Measurements from ENCODE around the gene C20orf141. TPM values are rescaled to one million over a fixed set of nuclear protein-coding genes. Genes with fewer than 3 reads are reported as not detected.
"Not testable (repeated sequence)": the region's sequence is repeated elsewhere in the genome, so short reads cannot be mapped to it uniquely, and the experiment has no call there.

Gene C20orf141
- total RNA-seq, 1 experiment from 2014 or later: not detected

DNA sequence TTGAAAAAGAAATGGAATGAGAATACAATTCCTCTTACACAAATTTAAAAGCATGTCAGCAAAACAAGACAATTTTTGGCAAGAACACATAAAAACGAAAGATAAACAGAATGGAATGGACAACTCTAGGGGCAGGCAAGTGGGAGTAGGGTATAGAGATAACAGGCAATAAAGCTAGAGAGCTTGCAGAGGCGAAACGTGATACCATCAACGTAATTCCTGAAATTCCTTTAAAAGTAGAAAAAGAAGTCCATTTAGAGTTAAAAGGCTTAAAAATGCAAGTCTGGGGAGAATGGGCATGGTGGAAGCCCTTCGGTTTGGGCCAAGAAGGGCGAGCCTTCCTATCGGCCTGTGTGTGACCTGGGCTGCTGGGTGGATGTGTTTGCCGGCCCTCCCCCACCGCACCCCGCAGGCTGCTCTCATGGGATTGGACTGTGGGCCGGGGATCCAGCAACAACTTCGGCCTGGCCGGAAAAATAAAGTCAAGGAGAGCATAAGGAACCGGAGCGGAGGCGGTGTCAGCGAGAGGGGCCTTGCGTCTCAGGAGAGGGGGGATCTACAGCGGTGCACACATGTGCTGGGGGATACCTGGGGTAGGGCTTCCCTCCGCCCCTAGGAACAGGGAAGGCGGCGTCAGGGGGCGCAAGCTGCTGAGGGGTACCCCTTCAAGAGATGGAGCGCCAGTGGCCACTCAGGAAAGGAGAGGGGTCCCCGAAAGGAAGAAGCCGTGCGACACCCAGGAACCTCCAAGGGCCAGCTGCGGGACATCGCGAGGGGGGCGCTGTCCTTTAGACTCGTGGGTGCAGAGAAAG, 5.5 kb downstream of the C20orf141 start:
- peak; percentile 33 for DNase-seq (ENCODE audit: low read depth)

- no peak for DNase-seq (ENCODE audit: low read depth)
Observed at GRCh38 chr20:2820896-2821869, 6.4 kb downstream of the C20orf141 start.

DNA sequence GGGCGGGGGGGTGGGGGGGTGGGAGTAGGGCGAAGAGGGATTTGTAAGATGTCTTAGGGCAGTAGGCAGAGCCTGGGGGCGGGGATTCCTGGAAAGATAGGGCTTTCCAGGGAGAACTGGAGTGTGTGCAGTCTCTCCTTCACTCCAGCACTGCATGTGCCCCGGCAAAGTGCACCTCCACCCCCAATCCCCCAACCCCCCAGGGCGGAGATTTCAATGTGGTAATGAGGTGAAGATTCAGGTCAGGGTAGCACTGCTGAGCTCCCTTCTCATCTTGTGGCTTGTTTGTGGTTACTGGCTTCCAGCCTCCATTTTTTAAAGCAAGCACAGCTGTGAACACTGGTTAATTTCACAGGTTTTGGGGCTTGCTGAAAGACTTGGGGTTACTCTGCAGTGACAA, 7.3 kb downstream of the C20orf141 start:
- peak; percentile 51 for DNase-seq (ENCODE audit: low read depth)

DNA sequence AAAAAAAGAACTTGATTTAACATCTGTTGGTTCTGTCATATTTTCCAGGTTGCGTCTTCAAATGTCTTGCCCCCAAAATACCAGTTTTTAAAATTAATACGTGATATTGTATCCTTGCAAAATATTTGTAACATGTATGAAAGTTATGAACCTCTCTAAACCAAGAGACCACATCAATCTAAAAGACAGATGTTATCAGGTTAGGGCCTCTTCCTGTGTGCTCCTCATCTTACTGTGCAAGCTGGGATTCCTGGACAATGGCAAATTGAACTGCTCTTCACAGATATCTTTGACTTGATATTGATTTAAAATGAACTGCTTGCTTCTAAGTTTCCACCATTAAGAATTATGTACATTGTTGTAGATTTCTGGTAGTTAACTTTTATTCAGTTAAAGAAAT, 11.0 kb downstream of the C20orf141 start:
- DNase-seq (ENCODE audit: low read depth): no peak

GRCh38 chr20:2826655-2827054, 11.9 kb downstream of the C20orf141 start:
- DNase-seq (ENCODE audit: low read depth): no peak

DNA sequence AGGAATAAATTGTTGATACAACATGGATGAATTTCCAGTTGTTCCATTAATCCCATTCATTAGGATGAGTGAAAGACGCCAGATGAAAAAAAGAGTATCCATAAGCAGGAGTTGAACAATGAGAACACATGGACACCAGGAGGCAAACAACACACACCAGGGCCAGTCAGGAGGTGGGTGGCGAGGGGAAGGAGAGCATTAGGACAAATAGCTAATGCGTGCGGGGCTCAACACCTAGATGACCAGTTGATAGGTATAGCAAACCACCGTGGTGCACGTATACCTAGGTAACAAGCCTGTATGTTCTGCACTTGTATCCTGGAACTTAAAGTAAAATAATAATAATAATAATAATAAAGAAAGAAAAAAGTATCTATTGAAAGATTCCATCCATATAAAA, 14.6 kb downstream of the C20orf141 start:
- DNase-seq (ENCODE audit: low read depth): no peak

DNA sequence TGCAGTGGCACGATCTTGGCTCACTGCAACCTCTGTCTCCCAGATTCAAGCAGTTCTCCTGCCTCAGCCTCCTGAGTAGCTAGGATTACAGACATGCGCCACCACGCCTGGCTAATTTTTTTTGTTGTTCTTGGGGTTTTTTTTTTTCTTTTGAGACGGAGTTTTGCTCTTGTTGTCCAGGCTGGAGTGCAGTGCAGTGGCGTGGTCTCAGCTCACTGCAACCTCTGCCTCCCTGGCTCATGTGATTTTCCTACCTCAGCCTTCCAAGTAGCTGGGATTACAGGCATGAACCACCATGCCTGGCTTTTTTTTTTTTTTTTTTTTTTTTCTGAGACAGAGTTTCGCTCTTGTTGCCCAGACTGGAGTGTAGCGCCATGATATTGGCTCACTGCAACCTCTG, 16.4 kb downstream of the C20orf141 start:
- not testable (repeated sequence) for DNase-seq (ENCODE audit: low read depth)

DNA sequence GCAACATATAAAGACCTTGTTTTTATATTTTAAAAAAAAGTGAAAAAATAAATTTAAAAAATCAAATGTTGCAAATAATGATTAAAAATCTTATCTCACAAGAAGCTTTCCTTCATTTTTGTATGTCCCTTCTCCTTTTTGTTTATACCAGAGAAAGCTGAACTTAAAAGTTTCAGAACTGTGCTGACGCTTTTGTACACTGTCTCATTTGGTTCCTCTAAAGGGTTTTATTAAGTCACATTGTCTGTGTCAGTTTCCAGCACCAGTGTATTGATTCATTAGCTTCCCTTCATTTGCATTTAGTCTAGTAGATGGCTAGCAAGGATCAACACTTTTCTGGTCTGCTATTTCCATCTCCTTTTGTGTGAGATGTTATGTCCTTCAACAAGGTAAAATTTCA, 19.0 kb downstream of the C20orf141 start:
- DNase-seq (ENCODE audit: low read depth): no peak

DNA sequence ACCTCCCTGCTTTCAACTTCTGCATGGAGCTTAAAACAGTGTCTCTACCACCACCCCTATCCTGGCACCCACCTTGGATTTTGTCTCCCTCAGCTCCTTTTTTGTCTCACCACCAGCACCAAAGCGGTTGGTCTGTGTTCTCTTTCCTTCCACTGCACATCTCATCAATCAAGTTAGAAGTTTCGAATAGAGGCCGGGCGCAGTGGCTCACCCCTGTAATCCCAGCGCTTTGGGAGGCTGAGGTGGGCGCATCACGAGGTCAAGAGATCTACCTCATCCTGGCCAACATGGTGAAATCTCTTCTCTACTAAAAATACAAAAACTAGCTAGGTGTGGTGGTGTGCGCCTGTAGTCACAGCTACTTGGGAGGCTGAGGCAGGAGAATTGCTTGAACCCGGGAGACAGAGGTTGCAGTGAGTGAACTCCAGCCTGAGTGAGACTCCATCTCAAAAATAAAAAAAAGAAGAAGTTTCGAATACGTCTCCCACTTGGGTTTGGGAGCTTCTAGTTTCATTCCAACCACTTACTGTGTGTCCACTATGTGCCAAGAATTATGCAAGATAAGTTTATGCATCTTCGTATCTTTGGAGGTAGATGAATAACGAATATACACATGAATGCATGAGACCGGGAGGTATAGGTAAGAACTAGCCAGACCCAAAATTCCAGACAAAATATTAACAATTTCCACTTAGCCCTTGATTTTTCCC, 19.8 kb downstream of the C20orf141 start:
- DNase-seq (ENCODE audit: low read depth): no peak

DNA sequence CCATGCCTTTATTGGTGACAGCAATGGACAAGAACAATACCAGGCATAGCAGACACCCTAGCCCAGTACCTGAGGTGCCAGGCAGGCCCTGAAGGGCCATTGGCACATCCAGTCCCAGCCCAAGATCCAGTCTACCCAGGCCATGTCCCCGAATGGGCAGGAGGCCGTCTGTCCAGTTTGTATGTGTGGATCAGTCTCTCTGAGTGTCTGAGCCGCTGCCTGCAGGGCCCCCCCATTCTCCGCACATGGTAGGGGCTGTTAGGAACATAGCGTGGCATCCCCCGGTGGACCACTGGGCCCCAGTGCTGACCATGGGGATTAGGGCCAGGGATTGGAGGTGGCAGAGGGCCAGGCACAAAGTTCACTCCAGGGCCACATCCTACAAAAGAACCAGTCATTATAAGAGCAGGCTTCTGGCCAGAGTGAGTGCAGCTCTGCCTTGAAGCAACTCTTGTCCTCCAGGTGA, 20.6 kb downstream of the C20orf141 start:
- no peak for DNase-seq (ENCODE audit: low read depth)

DNA sequence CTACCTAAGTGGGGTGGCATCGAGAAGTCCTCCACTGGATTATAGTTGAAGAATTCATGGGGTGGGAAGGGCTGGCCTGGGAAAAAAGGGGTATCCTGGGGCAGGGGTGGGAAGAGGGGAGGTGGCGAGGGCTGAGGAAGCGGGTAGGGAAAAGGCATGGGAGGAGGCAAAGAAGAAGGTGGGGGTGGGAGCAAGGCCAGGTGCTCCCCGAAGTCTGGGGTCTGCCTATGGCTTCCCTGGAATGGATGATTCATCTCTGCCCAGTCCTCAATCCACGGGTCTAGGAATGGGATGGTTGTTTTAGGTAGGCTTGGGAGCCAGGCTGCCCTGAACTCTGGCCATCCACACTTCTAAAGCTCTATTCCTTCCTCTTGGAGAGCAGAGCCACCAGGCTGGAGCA, 21.2 kb downstream of the C20orf141 start:
- DNase-seq (ENCODE audit: low read depth): no peak

DNA sequence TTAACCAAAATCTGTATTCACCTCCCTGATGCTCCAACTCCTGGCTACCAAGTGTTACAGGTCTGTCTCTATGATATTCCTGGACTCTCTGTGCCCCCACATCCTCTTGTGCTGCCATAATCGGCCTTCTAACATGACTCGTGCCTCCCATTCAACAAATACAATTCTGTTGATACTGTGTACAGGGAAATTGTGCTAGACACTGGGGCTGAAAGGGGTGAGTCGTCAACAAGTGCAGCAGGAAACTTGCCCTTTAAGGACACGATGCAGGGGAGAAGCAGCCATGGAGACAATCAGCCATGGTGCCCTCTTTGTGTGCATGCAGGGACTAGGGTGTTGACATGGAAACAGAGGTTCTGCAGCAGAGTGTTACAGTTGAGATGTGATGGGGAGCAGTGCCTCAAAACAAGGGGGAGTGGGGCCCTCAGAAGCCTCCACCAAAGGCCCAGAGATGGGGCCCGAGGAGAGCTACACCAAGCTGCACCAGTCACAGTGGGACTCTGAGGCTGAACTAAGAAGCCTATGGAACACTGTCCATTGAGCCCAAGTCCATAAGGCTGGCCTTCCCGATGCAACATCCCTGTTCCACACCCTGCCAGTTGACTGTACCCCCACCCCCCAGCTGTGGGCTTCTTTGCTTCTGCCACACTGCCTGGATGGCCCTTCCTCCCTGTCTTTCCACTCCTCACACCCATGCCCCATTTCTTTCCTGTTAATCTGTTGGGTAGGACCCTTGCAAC, 22.6 kb downstream of the C20orf141 start:
- DNase-seq (ENCODE audit: low read depth): no peak

GRCh38 chr20:2838170-2838797, 23.5 kb downstream of the C20orf141 start:
- DNase-seq (ENCODE audit: low read depth): no peak

- no peak for DNase-seq (ENCODE audit: low read depth)
Observed at GRCh38 chr20:2838847-2839671, 24.3 kb downstream of the C20orf141 start.

GRCh38 chr20:2839732-2840137, 24.9 kb downstream of the C20orf141 start:
- no peak for DNase-seq (ENCODE audit: low read depth)

GRCh38 chr20:2840138-2840966, 25.6 kb downstream of the C20orf141 start, which contains the start of the genes PCED1A and VPS16:
Gene PCED1A (minus strand): TSS chr20:2840655. CDS start chr20:2839912, 743 bp downstream.
Gene VPS16 (plus strand): TSS chr20:2840745. CDS start chr20:2840775, 30 bp downstream.
- DNase-seq (ENCODE audit: low read depth): peak; percentile 79

- DNase-seq (ENCODE audit: low read depth): peak; percentile 67
Observed at GRCh38 chr20:2840967-2841531, 26.3 kb downstream of the C20orf141 start.

DNA sequence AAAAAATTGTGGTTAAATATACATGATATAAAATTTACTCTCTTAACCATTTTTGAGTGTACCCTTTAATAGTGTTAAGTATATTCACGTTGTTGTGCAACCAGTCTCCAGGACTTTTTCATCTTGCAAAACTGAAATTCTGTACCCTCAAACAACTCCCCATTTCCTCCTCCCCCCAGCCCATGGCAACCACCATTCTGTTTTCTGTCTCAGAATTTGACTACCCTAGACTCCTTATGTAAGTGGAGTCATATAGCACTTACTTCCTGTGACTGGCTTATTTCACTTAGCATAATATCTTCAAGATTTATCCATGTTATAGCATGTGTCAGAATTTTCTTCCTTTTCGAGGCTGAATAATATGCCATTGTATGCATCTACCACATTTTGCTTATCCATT, 30.8 kb downstream of the C20orf141 start:
- DNase-seq (ENCODE audit: low read depth): no peak

Data from LHCN-M2 (cell line).